Measurements from ENCODE around the gene CPS1. TPM values are rescaled to one million over a fixed set of nuclear protein-coding genes. Genes with fewer than 3 reads are reported as not detected.

CPS1 gene
- total RNA-seq, result 13.6 and 19.1 TPM in 2 replicates

GRCh38 chr2:210556329-210556980 is at the start of gene CPS1:
TSS of gene CPS1 (plus strand) at chr2:210556599. CDS start at chr2:210556734, 135 bp downstream.

Other genes with a start within 250 kb of the CPS1 start
- not detected in 2 replicates for gene MYL1, start 241.4 kb upstream of the CPS1 start, total RNA-seq
- gene LANCL1, start 79.8 kb upstream of the CPS1 start, total RNA-seq, result 48.9 and 54.3 TPM in 2 replicates